Measurements from ENCODE around the gene CAV2. TPM values are rescaled to one million over a fixed set of nuclear protein-coding genes. Genes with fewer than 3 reads are reported as not detected.

CAV2 gene
- total RNA-seq, 2 experiments from 2014 or later: not detected

DNA sequence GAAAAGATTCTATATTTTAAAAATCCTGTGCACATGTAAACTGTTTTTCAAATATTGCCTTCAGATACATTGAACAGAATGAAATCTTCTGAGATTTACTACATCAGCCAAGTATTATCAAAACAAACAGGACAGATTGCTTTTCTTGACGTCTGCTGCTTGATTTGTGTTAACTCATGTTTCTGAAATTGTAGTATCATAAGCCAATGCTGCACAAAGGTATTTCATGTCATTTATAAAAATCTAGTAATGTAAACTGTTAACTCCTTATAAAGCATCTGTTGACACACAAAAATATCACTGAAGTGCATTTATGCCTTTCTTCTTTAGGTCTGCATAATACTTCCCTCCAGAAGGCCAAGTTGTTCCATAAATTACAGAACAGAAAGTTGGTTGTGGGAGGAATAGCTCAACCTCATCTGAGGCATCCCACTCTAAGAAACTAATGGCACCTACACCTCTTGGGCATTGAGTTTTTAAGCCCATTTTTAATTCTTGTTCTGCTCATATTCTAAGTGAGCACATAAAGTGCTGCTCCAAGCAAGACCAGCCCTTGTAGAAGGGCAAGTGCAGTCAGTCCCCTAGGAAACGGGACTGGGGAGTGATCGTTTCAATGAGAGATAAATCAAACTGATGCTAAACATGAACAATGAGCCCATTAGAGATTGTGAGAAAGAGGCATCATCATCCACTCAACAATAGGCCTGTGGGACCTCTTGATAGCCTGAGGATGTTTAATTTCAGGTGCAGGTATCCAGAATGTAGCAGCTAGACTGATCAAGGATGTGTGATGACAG, 53.8 kb downstream of the CAV2 start:
- H3K79me2 ChIP-seq (ENCODE audit: insufficient read depth, low read depth, low read length): no peaks in the 10 kb centered on the region
- BruUV-seq (replicated peaks): no TSS peak
- CTCF ChIA-PET (ENCODE audit: unreplicated experiment): no interaction called here

DNA sequence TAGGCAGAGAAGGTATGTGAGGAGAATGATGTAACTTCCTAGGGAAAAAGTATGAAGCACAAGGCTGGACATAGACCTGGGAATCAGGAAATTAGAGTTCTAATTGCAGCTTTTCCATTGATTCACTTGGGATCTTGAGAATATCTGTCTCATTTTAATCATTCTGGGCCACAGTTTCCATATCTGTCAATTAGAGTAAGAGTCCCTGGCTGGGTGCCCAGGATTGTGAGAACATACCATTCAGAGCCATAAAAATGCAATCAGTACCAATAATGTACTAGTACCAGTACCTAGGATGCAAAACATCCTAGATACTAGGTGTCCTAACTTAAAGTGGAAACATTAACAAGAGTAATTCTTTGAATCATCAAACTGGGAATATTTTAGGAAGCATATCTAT, 54.9 kb downstream of the CAV2 start:
- ChIA-PET POLR2A (interaction anchor here (0.7 kb wide), 1 partner anchor 31 kb away, joined by 4 read pairs; no protein-coding TSS in a partner anchor), CTCF (ENCODE audit: unreplicated experiment) (no interaction called here)
- no peaks in the 10 kb centered on the region for H4K20me1 ChIP-seq (ENCODE audit: insufficient read depth, low read length)
- no peaks in the 10 kb centered on the region for H3K36me3 ChIP-seq (ENCODE audit: insufficient read depth, low read length)
- no peak for TF ChIP-seq EZH2phosphoT487 (IDR thresholded peaks at IDR 0.05; ENCODE audit: borderline replicate concordance, low read depth, low read length)
- TF ChIP-seq, protein P1, sequence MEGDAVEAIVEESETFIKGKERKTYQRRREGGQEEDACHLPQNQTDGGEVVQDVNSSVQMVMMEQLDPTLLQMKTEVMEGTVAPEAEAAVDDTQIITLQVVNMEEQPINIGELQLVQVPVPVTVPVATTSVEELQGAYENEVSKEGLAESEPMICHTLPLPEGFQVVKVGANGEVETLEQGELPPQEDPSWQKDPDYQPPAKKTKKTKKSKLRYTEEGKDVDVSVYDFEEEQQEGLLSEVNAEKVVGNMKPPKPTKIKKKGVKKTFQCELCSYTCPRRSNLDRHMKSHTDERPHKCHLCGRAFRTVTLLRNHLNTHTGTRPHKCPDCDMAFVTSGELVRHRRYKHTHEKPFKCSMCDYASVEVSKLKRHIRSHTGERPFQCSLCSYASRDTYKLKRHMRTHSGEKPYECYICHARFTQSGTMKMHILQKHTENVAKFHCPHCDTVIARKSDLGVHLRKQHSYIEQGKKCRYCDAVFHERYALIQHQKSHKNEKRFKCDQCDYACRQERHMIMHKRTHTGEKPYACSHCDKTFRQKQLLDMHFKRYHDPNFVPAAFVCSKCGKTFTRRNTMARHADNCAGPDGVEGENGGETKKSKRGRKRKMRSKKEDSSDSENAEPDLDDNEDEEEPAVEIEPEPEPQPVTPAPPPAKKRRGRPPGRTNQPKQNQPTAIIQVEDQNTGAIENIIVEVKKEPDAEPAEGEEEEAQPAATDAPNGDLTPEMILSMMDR (conservative IDR thresholded peaks at IDR 0.05; ENCODE audit: low read length): no peak
- H2AFZ ChIP-seq (ENCODE audit: low read length): no peak overlapping the region
- intact Hi-C loops (cut with micrococcal nuclease; ENCODE audit: unreplicated experiment): no loop called here
- no peak for DNase-seq (ENCODE audit: low spot score)
- H3K9me2 ChIP-seq (ENCODE audit: insufficient read depth, low read length): no peaks in the 10 kb centered on the region
- H3K4me3 ChIP-seq (ENCODE audit: low read depth, low read length, poor library complexity, severe bottlenecking): no peak overlapping the region
- no peak overlapping the region for H3K4me2 ChIP-seq (ENCODE audit: low read length)
- H3K9me3 ChIP-seq (ENCODE audit: low read length): no peaks in the 10 kb centered on the region
- BruUV-seq (replicated peaks): no TSS peak
- no peaks in the 10 kb centered on the region for H3K79me2 ChIP-seq (ENCODE audit: insufficient read depth, low read depth, low read length)
- H3K4me1 ChIP-seq (ENCODE audit: insufficient read depth, low read length, poor library complexity, severe bottlenecking): no peaks in the 10 kb centered on the region
- no peak overlapping the region for H3K27ac ChIP-seq (ENCODE audit: low read depth, low read length, poor library complexity, severe bottlenecking)

More for the DNA sequence above, 53.8 kb downstream of the CAV2 start:
- Histone ChIP-seq H3K9me2 (ENCODE audit: insufficient read depth, low read length) (no peaks in the 10 kb centered on the region), H3K4me2 (ENCODE audit: low read length) (no peak overlapping the region), H3K4me1 (ENCODE audit: insufficient read depth, low read length, poor library complexity, severe bottlenecking) (no peaks in the 10 kb centered on the region), H4K20me1 (ENCODE audit: insufficient read depth, low read length) (no peaks in the 10 kb centered on the region), H3K4me3 (ENCODE audit: low read depth, low read length, poor library complexity, severe bottlenecking) (no peak overlapping the region), H3K9me3 (ENCODE audit: low read length) (no peaks in the 10 kb centered on the region), H3K27ac (ENCODE audit: low read depth, low read length, poor library complexity, severe bottlenecking) (no peak overlapping the region), H3K36me3 (ENCODE audit: insufficient read depth, low read length) (no peaks in the 10 kb centered on the region), H2AFZ (ENCODE audit: low read length) (no peak overlapping the region)
- intact Hi-C loops (cut with micrococcal nuclease; ENCODE audit: unreplicated experiment): no loop called here
- TF ChIP-seq, protein P1 (conservative IDR thresholded peaks at IDR 0.05; ENCODE audit: low read length): no peak
- no peak for TF ChIP-seq EZH2phosphoT487 (IDR thresholded peaks at IDR 0.05; ENCODE audit: borderline replicate concordance, low read depth, low read length)
- DNase-seq (ENCODE audit: low spot score): no peak
- POLR2A ChIA-PET: interaction anchor here (0.7 kb wide), 1 partner anchor 20 kb away, joined by 3 read pairs; no protein-coding TSS in a partner anchor

DNA sequence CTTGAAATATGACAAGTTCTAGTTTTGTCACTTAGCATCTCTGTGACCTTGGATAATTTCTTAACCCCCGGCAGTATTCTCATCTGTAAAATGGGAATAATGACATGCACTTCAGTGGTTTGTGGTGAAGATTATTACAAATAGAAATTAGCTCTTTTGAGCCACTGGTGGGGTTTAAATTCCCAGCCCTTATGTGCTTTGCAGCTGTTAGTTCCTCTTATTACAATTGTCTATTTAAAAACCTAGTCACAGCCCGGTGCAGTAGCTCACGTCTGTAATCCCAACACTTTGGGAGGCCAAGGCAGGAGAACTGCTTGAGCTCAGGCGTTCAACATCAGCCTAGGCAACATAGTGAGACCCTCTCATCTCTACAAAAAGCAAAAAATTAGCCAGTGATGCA, 55.4 kb downstream of the CAV2 start:
- Histone ChIP-seq H2AFZ (ENCODE audit: low read length) (no peak overlapping the region), H3K9me2 (ENCODE audit: insufficient read depth, low read length) (no peaks in the 10 kb centered on the region), H3K27ac (ENCODE audit: low read depth, low read length, poor library complexity, severe bottlenecking) (no peak overlapping the region), H3K4me3 (ENCODE audit: low read depth, low read length, poor library complexity, severe bottlenecking) (no peak overlapping the region), H3K4me2 (ENCODE audit: low read length) (no peak overlapping the region), H3K36me3 (ENCODE audit: insufficient read depth, low read length) (no peaks in the 10 kb centered on the region), H3K79me2 (ENCODE audit: insufficient read depth, low read depth, low read length) (no peaks in the 10 kb centered on the region), H3K4me1 (ENCODE audit: insufficient read depth, low read length, poor library complexity, severe bottlenecking) (no peaks in the 10 kb centered on the region), H4K20me1 (ENCODE audit: insufficient read depth, low read length) (no peaks in the 10 kb centered on the region), H3K9me3 (ENCODE audit: low read length) (no peaks in the 10 kb centered on the region)
- ChIA-PET POLR2A (no interaction called here), CTCF (ENCODE audit: unreplicated experiment) (no interaction called here)
- intact Hi-C loops (cut with micrococcal nuclease; ENCODE audit: unreplicated experiment): no loop called here
- no peak for DNase-seq (ENCODE audit: low spot score)
- BruUV-seq (replicated peaks): no TSS peak
- no peak for TF ChIP-seq EZH2phosphoT487 (IDR thresholded peaks at IDR 0.05; ENCODE audit: borderline replicate concordance, low read depth, low read length)
- TF ChIP-seq, protein P1 (conservative IDR thresholded peaks at IDR 0.05; ENCODE audit: low read length): no peak
